GM18517 (cell line): ENCODE data around the gene FCGR3B.
"Not testable (repeated sequence)": the region's sequence is repeated elsewhere in the genome, so short reads cannot be mapped to it uniquely, and the experiment has no call there.

Source experiments
- ATAC-seq: cut with Tn5 transposase; IDR thresholded peaks from one replicate; pipeline ENCODE4 v1.9.1; 2021; ENCODE audit warnings: mild to moderate bottlenecking, moderate library complexity; ENCODE audit not compliant: unreplicated experiment

FCGR3B gene

DNA sequence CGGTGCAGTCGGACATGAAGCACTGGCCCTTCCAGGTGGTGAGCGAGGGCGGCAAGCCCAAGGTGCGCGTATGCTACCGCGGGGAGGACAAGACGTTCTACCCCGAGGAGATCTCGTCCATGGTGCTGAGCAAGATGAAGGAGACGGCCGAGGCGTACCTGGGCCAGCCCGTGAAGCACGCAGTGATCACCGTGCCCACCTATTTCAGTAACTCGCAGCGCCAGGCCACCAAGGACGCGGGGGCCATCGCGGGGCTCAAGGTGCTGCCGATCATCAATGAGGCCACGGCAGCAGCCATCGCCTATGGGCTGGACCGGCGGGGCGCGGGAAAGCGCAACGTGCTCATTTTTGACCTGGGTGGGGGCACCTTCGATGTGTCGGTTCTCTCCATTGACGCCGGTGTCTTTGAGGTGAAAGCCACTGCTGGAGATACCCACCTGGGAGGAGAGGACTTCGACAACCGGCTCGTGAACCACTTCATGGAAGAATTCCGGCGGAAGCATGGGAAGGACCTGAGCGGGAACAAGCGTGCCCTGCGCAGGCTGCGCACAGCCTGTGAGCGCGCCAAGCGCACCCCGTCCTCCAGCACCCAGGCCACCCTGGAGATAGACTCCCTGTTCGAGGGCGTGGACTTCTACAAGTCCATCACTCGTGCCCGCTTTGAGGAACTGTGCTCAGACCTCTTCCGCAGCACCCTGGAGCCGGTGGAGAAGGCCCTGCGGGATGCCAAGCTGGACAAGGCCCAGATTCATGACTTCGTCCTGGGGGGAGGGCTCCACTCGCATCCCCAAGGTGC is 24.2 kb downstream of the FCGR3B start:
- not testable (repeated sequence) for ATAC-seq

DNA sequence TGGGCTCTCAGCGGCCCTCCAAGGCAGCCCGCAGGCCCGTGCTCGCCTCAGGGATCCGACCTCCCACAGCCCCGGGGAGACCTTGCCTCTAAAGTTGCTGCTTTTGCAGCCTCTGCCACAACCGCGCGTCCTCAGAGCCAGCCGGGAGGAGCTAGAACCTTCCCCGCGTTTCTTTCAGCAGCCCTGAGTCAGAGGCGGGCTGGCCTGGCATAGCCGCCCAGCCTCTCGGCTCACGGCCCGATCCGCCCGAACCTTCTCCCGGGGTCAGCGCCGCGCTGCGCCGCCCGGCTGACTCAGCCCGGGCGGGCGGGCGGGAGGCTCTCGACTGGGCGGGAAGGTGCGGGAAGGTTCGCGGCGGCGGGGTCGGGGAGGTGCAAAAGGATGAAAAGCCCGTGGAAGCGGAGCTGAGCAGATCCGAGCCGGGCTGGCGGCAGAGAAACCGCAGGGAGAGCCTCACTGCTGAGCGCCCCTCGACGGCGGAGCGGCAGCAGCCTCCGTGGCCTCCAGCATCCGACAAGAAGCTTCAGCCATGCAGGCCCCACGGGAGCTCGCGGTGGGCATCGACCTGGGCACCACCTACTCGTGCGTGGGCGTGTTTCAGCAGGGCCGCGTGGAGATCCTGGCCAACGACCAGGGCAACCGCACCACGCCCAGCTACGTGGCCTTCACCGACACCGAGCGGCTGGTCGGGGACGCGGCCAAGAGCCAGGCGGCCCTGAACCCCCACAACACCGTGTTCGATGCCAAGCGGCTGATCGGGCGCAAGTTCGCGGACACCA is 25.0 kb downstream of the FCGR3B start:
- not testable (repeated sequence) for ATAC-seq

DNA sequence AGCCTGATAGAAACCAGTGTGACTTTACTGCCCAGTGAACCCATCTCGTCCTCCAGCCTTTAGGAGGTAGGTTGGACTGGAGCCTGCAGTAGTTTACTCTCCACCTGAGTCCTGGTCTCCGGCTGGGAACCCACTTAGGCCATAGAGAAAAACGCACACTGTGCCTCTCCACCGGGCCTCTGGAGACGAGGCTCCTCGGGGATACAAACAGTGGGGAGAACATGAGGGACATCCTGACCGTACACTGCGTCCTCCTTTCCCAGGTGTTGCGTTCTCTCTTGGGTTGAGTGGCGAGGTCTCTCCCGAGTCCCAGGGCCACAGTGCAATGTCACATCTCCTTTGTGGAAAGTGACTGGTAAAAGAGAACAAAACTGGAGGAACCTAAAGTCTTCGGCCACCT is 26.0 kb downstream of the FCGR3B start:
- ATAC-seq: not testable (repeated sequence)

GRCh38 chr1:161597077-161597476 is 33.9 kb downstream of the FCGR3B start:
- ATAC-seq: not testable (repeated sequence)

DNA sequence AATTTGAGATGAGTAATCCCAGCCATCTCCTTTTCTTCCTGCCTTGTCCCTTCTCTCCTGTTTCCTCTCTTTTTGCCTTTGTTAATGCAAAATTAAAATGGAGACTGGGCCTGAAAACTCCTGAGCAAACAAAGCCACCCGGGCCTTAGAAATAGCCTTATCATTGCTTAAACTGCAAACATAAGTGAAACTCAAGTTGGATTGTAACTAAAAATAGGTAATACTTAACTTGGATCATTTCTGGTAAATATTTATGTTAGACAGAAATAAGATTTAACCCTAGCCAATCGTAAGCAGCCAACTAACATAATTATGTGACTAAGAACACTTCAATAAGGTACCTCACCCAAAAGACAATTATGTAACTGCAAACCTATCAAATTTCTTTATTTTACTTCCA is 35.4 kb downstream of the FCGR3B start:
- ATAC-seq: not testable (repeated sequence)

DNA sequence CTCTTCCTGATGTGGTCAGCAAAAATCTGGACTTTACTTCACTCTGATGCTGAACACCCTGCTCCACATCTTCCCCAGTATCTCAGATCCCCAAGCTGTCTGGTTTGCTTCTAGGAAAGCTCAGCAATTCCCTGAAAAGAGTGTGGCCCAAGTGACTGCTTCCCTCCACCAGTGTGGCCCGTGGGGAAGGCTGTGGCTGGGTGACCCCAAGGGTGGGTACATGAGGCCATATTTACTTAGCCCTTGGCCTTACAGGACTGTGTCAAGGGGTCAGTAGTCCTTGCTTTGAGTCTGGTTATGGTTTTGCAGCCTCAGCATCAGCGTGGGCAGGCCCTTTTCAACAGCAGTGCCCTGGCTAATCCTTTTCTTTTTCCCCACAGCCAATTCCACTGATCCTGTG is 35.8 kb downstream of the FCGR3B start:
- not testable (repeated sequence) for ATAC-seq

DNA sequence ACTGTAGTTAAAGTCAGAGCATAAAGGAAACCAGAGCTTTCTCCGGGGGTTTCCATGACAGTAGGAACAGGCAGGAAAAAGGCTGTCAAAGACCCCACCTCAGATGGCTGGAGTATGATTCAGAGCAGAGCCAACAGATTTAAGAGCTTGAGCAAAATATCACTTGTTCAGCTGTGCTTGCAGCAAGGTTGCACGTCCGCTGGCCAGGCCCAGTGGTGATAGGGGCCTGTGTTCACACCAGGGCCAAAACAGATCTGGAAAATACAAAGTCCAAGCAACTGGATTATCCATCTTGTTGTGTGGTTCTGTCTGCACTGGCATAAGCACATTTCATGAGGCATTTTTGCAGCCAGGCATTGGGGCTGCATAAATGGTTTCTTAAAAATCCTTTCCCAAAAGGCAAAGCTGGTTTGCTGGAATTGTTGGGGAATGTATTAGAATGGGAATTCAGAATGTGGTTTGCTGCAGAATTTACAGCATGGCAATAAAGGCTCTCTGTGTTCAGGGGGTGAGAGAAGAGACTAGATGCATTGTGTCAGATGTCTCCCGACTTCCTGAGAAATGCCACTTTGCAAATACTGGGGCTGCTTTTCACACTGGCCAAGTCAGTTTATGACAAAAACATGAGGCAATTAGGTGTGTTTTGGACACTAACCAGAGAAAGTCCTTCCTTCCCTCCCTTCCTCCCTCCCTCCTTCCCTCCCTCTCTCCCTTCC is 36.5 kb downstream of the FCGR3B start:
- ATAC-seq: not testable (repeated sequence)

DNA sequence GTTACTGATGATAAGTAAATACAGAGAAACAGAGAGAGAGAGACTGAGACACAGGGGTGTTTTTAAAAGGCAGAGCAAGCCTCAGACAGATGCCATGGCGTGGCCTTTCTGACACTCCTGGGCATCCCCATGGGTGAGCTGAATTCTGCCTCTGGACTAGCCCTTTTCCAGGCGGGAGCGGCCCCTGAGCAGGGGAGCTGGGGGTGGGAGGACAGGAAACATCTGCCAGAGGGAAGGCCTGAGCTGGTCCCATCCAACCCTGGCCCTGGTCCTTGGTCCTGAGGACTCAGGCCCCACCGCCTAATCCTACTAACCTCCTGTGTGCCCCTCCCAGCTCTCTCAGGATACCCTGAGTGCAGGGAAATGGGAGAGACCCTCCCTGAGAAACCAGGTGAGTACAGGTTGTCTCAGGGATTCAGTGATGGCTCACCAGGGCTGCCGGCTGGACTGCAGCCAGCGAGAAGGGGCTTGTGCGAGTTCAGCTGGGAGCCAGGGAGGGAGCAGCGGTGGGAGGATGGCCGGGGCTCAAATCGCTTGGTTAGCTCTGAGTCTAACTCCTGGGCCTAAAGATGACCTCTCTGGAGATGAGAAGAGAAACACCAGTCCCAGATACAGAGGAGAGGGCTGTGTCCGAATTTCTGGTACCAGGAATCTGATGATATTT is 37.8 kb downstream of the FCGR3B start:
- not testable (repeated sequence) for ATAC-seq

DNA sequence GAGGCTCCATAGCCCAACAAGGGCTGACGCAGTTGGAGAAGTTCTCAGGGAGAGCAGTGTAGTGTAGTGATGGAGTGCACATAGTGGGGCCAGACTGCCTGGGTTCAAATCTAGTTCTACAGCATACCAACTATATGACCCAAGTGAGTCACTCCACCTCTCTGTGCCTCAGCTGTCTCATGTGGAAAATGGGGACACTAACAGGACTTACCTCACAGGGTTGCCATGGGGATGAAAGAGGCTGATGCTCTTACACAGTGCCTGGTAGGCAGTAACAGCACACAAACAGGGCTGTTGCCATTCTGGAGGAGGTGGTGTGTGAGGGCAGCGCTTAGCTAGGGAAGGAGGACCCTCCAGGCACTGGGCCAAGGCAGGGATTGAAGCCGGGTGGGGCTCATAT is 38.4 kb downstream of the FCGR3B start:
- not testable (repeated sequence) for ATAC-seq

DNA sequence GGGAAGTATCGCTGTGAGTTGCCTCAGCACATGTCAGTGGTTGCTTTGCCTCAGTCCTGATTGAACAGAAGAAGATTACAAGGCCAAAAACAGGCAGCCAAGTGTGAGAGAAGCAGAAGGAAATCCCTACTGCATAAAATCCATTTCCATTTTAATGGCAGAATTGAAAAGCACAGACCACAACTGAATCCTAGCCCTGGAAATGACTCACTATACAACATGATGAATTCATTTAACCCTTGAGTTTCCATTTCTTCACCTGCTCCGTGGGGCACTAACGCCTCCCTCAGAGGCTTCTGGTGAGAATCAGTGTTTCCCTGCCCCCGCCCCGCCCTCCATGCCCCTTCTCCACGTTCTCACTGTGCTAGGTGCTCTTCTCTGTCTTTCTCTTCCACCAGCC is 41.1 kb downstream of the FCGR3B start:
- ATAC-seq: not testable (repeated sequence)

DNA sequence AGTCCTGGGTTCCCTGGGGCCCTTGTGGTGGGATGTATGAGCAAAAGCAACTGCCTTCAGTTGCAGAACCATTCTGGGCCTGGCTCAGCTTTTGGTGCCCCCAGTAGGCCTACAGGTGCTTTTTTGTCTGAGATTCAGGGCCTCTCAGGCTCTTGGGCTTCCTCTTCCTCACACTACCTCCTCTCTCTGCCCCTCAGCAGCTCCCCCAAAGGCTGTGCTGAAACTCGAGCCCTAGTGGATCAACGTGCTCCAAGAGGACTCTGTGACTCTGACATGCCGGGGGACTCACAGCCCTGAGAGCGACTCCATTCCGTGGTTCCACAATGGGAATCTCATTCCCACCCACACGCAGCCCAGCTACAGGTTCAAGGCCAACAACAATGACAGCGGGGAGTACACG is 41.6 kb downstream of the FCGR3B start:
- ATAC-seq: not testable (repeated sequence)

DNA sequence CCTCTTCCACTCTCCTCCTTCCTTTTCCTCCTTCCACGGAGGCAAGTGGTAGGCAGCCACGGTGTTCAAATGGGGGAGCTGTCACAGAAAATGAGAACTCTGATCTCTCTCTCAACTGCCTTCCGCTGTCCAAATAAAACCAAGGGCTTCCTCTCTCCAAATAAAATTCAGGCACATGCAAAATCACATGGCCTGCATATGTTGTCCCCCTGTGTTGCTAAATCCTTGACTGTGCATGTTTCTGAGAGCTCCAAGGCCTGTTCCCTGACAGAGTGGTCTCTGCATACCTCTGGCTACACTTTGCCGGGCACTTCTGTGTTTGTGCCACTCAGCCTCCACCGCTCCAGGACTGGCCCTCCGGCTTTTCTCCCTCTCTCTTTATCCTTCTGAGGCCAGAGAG is 42.4 kb downstream of the FCGR3B start:
- not testable (repeated sequence) for ATAC-seq

GRCh38 chr1:161582882-161583281 is 48.1 kb downstream of the FCGR3B start:
- ATAC-seq: not testable (repeated sequence)

DNA sequence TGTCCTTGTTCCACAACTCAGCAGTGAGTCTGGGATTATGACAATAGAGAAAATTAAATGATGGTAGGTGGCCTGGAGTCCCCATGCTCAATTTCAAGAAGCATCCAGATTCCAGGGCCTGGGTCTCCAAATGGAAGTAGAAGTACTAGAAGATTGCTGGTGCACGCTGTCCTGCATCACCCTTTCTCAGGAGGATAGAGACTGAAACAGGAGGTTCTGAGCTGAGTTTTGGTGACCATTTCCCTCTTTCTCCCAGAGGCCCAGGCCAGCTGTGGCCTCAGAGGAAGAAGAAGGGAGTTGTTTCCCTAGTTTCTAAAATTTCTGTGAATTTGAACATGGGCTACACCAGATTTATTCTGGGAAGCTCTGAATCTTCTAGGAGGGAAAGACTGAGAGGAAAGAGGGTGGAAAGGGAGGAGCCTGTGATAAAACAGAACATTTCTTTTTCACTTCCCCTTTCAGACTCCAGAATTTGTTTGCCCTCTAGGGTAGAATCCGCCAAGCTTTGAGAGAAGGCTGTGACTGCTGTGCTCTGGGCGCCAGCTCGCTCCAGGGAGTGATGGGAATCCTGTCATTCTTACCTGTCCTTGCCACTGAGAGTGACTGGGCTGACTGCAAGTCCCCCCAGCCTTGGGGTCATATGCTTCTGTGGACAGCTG is 50.0 kb downstream of the FCGR3B start:
- ATAC-seq: peak; percentile 74

- ATAC-seq: not testable (repeated sequence)
Measured at GRCh38 chr1:161579856-161580507, 51.0 kb downstream of the FCGR3B start.

DNA sequence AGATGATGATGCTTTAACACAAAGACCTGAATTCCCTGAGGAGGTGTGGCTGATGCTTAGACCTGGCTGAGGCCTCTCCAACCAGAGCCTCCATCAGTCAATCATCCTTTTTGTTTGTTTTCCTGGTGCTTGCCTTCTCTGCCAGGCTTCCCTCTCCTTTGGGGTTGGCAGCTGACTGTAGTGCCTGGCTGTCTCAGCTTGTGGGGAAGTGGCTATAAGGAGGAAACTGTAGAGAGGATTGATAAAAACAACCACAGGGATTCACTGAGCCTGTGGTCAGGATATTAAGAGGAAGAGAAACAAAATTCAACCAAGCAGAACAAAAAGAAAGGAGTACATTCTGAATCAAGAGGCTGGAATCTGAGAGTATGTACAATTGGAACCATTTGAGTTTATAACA is 54.3 kb downstream of the FCGR3B start:
- not testable (repeated sequence) for ATAC-seq
